Measurements from ENCODE around the gene CCNDBP1.
A peak's percentile ranks its signal among the peaks of the same experiment; 100 is the strongest.

The CCNDBP1 gene

DNA sequence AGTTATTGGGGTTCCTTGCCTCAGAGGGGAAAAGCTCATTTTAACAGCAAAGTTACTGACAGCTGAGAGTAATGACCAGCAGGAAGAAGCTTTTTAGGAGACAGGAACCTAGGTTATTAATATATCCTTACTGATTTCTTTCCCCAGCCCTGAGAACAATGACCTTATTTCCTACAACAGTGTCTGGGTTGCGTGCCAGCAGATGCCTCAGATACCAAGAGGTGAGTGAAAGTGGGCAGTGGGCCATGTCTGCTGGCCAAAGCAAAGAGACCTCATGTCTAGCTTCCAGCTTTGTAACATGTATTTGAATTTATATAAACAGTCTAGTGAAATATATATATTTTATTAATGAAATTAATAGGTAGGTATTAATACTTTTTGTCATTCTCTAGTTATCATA, 5.0 kb downstream of the CCNDBP1 start:
- peak; percentile 34 for TF ChIP-seq ISL1 (CRISPR knock-in tag; IDR thresholded peaks at IDR 0.05)
- TF ChIP-seq ZNF70 (CRISPR knock-in tag; IDR thresholded peaks at IDR 0.05), result no peak
- no peak for ATAC-seq

DNA sequence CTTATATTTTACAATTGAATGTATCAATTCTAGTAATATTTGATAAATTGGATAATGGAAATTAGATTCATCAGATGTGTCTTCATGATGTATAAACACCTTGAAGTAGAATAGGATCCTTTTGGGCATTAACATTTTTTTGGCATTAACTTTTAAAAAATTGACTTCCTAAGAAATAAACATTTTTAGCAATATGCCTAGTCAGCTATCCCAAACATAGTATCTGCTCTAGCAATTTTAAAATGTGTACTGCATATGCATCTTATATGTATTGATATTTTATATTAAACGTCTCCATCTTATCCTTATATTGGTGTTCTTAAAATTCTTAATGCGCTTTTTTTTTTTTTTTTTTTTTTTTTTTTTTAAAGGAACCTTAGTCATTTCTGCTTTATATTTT, 8.5 kb downstream of the CCNDBP1 start:
- TF ChIP-seq ZFP3 (CRISPR knock-in tag; IDR thresholded peaks at IDR 0.05) (no peak), ISL1 (CRISPR knock-in tag; IDR thresholded peaks at IDR 0.05) (no peak)
- ATAC-seq, result no peak

GRCh38 chr15:43194795-43195194, 9.6 kb downstream of the CCNDBP1 start:
- ATAC-seq, result no peak
- no peak for TF ChIP-seq PPARA (CRISPR knock-in tag; IDR thresholded peaks at IDR 0.05; ENCODE audit: borderline replicate concordance)
- TF ChIP-seq, protein P1, sequence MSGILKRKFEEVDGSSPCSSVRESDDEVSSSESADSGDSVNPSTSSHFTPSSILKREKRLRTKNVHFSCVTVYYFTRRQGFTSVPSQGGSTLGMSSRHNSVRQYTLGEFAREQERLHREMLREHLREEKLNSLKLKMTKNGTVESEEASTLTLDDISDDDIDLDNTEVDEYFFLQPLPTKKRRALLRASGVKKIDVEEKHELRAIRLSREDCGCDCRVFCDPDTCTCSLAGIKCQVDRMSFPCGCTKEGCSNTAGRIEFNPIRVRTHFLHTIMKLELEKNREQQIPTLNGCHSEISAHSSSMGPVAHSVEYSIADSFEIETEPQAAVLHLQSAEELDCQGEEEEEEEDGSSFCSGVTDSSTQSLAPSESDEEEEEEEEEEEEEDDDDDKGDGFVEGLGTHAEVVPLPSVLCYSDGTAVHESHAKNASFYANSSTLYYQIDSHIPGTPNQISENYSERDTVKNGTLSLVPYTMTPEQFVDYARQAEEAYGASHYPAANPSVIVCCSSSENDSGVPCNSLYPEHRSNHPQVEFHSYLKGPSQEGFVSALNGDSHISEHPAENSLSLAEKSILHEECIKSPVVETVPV (CRISPR knock-in tag; IDR thresholded peaks at IDR 0.05), result no peak
- TF ChIP-seq, protein P2, sequence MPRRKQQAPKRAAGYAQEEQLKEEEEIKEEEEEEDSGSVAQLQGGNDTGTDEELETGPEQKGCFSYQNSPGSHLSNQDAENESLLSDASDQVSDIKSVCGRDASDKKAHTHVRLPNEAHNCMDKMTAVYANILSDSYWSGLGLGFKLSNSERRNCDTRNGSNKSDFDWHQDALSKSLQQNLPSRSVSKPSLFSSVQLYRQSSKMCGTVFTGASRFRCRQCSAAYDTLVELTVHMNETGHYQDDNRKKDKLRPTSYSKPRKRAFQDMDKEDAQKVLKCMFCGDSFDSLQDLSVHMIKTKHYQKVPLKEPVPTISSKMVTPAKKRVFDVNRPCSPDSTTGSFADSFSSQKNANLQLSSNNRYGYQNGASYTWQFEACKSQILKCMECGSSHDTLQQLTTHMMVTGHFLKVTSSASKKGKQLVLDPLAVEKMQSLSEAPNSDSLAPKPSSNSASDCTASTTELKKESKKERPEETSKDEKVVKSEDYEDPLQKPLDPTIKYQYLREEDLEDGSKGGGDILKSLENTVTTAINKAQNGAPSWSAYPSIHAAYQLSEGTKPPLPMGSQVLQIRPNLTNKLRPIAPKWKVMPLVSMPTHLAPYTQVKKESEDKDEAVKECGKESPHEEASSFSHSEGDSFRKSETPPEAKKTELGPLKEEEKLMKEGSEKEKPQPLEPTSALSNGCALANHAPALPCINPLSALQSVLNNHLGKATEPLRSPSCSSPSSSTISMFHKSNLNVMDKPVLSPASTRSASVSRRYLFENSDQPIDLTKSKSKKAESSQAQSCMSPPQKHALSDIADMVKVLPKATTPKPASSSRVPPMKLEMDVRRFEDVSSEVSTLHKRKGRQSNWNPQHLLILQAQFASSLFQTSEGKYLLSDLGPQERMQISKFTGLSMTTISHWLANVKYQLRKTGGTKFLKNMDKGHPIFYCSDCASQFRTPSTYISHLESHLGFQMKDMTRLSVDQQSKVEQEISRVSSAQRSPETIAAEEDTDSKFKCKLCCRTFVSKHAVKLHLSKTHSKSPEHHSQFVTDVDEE (CRISPR knock-in tag; IDR thresholded peaks at IDR 0.05), result no peak
- TF ChIP-seq BACH2 (CRISPR knock-in tag; IDR thresholded peaks at IDR 0.05; ENCODE audit: borderline replicate concordance), result no peak
- no peak for TF ChIP-seq ZNF565 (CRISPR knock-in tag; conservative IDR thresholded peaks at IDR 0.05; ENCODE audit: low read depth)
- TF ChIP-seq POU6F1 (CRISPR knock-in tag; IDR thresholded peaks at IDR 0.05; ENCODE audit: borderline replicate concordance, low read depth), result no peak
- TF ChIP-seq ZNF8 (CRISPR knock-in tag; IDR thresholded peaks at IDR 0.05), result no peak
- TF ChIP-seq, protein P3, sequence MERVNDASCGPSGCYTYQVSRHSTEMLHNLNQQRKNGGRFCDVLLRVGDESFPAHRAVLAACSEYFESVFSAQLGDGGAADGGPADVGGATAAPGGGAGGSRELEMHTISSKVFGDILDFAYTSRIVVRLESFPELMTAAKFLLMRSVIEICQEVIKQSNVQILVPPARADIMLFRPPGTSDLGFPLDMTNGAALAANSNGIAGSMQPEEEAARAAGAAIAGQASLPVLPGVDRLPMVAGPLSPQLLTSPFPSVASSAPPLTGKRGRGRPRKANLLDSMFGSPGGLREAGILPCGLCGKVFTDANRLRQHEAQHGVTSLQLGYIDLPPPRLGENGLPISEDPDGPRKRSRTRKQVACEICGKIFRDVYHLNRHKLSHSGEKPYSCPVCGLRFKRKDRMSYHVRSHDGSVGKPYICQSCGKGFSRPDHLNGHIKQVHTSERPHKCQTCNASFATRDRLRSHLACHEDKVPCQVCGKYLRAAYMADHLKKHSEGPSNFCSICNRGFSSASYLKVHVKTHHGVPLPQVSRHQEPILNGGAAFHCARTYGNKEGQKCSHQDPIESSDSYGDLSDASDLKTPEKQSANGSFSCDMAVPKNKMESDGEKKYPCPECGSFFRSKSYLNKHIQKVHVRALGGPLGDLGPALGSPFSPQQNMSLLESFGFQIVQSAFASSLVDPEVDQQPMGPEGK (CRISPR knock-in tag; IDR thresholded peaks at IDR 0.05; ENCODE audit: borderline replicate concordance), result no peak

- no peak for ATAC-seq
- no peak for TF ChIP-seq ZNF70 (CRISPR knock-in tag; IDR thresholded peaks at IDR 0.05)
- TF ChIP-seq TCF4 (CRISPR knock-in tag; IDR thresholded peaks at IDR 0.05; ENCODE audit: borderline replicate concordance), result no peak
- TF ChIP-seq BACH2 (CRISPR knock-in tag; IDR thresholded peaks at IDR 0.05; ENCODE audit: borderline replicate concordance), result no peak
- no peak for TF ChIP-seq ZNF8 (CRISPR knock-in tag; IDR thresholded peaks at IDR 0.05)
- no peak for TF ChIP-seq SNAI2 (CRISPR knock-in tag; IDR thresholded peaks at IDR 0.05)
- TF ChIP-seq ISL1 (CRISPR knock-in tag; IDR thresholded peaks at IDR 0.05), result no peak
- TF ChIP-seq, protein P2 (CRISPR knock-in tag; IDR thresholded peaks at IDR 0.05), result no peak
- no peak for TF ChIP-seq ZC3H10 (CRISPR knock-in tag; IDR thresholded peaks at IDR 0.05)
- TF ChIP-seq CREB5 (CRISPR knock-in tag; IDR thresholded peaks at IDR 0.05; ENCODE audit: low read depth), result no peak
- TF ChIP-seq, protein P1 (CRISPR knock-in tag; IDR thresholded peaks at IDR 0.05), result no peak
- no peak for TF ChIP-seq OSR1 (CRISPR knock-in tag; IDR thresholded peaks at IDR 0.05)
- TF ChIP-seq ZNF565 (CRISPR knock-in tag; conservative IDR thresholded peaks at IDR 0.05; ENCODE audit: low read depth), result no peak
- no peak for TF ChIP-seq ARNTL (CRISPR knock-in tag; IDR thresholded peaks at IDR 0.05; ENCODE audit: borderline replicate concordance, low read depth)
- TF ChIP-seq RARB (CRISPR knock-in tag; IDR thresholded peaks at IDR 0.05), result no peak
- no peak for TF ChIP-seq ESRRG (CRISPR knock-in tag; IDR thresholded peaks at IDR 0.05)
- TF ChIP-seq ZFP30 (CRISPR knock-in tag; IDR thresholded peaks at IDR 0.05), result no peak
Observed at GRCh38 chr15:43196760-43197548, 11.8 kb downstream of the CCNDBP1 start.

All from SK-N-SH treated with all-trans-retinoic acid at 6 μM for 48 hours (cell line).